Mesothelial cell of epicardium (in vitro differentiated cells): Measurements from ENCODE around the gene STK39. TPM values are rescaled to one million over a fixed set of nuclear protein-coding genes. Genes with fewer than 3 reads are reported as not detected.

Experiments used
- DNase-seq, 2 experiments: peaks; one replicate each; pipeline ENCODE4 v3.0.0; 2021; ENCODE audit warnings: low spot score in 2 of 2; ENCODE audit not compliant: unreplicated experiment in 2 of 2
- H3K27ac Mint-ChIP-seq: 2 replicates; pipeline ENCODE4 v1.8.0; 2021; ENCODE audit warnings: mixed read lengths
- H3K27me3 Mint-ChIP-seq: 2 replicates; pipeline ENCODE4 v1.8.0; 2021; ENCODE audit warnings: low read depth, mixed read lengths
- H3K36me3 Mint-ChIP-seq: 2 replicates; pipeline ENCODE4 v1.8.0; 2021; ENCODE audit warnings: mixed read lengths
- H3K4me1 Mint-ChIP-seq: 2 replicates; pipeline ENCODE4 v1.8.0; 2021; ENCODE audit warnings: mixed read lengths
- H3K4me3 Mint-ChIP-seq: 2 replicates; pipeline ENCODE4 v1.8.0; 2021; ENCODE audit warnings: mild to moderate bottlenecking, moderate library complexity, mixed read lengths
- H3K9me3 Mint-ChIP-seq: 2 replicates; pipeline ENCODE4 v1.8.0; 2021; ENCODE audit warnings: mixed read lengths
- total RNA-seq: library from RNA; stranded (reverse); gene quantifications from 3 replicates; pipeline ENCODE4 v1.2.1, GENCODE V29; 2021
- TF ChIP-seq, protein P1 (sequence below): fragments of 200-600 bp; sonication (generic); IDR thresholded peaks from one replicate; pipeline ENCODE4 v1.5.0; 2021; ENCODE audit warnings: antibody characterized with exemption; ENCODE audit not compliant: unreplicated experiment

The STK39 gene
- total RNA-seq, 1 donor from 2014 or later, result 18.7 TPM

DNA sequence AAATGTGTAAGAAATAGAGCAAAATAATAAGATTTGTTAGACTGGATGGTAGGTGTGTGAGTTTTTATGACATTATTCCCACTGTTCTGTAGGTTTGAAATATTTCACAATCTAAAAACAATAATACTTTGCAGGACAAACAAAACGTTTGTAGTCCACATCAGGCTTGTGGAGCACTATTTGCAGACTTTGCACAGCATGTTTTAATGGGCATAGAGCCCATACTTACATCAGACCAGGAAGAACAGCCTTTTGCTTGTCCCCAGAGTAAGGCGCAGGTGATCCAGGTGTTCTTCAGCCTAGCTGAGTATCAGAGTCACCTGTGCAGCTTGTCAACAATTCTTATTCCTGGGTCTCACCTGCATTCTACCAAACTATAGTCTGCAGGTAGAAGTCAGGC lies 9.1 kb upstream of the STK39 start:
- no peaks in the 10 kb centered on the region for H3K27me3 Mint-ChIP-seq
- H3K4me3 Mint-ChIP-seq, result no peak overlapping the region
- peaks cover 19% of the 10 kb centered on the region for H3K9me3 Mint-ChIP-seq
- no peak for DNase-seq
- H3K27ac Mint-ChIP-seq, result no peak overlapping the region
- peaks cover 4% of the 10 kb centered on the region for H3K4me1 Mint-ChIP-seq
- H3K36me3 Mint-ChIP-seq, result peaks cover 8% of the 10 kb centered on the region
- TF ChIP-seq, protein P1, sequence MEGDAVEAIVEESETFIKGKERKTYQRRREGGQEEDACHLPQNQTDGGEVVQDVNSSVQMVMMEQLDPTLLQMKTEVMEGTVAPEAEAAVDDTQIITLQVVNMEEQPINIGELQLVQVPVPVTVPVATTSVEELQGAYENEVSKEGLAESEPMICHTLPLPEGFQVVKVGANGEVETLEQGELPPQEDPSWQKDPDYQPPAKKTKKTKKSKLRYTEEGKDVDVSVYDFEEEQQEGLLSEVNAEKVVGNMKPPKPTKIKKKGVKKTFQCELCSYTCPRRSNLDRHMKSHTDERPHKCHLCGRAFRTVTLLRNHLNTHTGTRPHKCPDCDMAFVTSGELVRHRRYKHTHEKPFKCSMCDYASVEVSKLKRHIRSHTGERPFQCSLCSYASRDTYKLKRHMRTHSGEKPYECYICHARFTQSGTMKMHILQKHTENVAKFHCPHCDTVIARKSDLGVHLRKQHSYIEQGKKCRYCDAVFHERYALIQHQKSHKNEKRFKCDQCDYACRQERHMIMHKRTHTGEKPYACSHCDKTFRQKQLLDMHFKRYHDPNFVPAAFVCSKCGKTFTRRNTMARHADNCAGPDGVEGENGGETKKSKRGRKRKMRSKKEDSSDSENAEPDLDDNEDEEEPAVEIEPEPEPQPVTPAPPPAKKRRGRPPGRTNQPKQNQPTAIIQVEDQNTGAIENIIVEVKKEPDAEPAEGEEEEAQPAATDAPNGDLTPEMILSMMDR, result no peak

GRCh38 chr2:168255866-168256265 lies 8.5 kb upstream of the STK39 start:
- H3K36me3 Mint-ChIP-seq, result peaks cover 8% of the 10 kb centered on the region
- H3K27ac Mint-ChIP-seq, result peak overlapping the region; percentile 11
- no peak for DNase-seq
- peaks cover 17% of the 10 kb centered on the region for H3K9me3 Mint-ChIP-seq
- H3K4me1 Mint-ChIP-seq, result peaks cover 4% of the 10 kb centered on the region
- no peak overlapping the region for H3K4me3 Mint-ChIP-seq
- H3K27me3 Mint-ChIP-seq, result no peaks in the 10 kb centered on the region
- TF ChIP-seq, protein P1, result no peak

DNA sequence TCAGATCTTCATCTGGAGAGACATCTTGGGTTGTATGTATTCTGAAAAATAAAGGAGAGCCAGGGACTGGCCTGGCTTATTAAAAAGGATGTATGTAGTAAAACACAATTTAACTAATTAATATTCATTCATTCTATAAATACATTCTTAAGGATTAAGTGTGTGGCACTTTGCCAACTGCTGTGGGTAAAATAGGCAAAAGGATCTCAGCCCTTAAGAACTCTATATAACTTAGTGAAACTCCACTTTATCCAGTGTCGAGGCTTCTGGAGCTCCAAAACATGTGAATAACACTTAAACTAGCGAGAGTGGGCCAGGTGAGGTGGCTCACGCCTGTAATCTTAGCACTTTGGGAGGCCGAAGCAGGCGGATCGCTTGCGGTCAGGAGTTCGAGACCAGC lies 7.7 kb upstream of the STK39 start:
- H3K4me1 Mint-ChIP-seq, result peaks cover 4% of the 10 kb centered on the region
- TF ChIP-seq, protein P1, result no peak
- H3K27ac Mint-ChIP-seq, result no peak overlapping the region
- no peaks in the 10 kb centered on the region for H3K27me3 Mint-ChIP-seq
- peaks cover 8% of the 10 kb centered on the region for H3K36me3 Mint-ChIP-seq
- H3K4me3 Mint-ChIP-seq, result no peak overlapping the region
- peaks cover 17% of the 10 kb centered on the region for H3K9me3 Mint-ChIP-seq
- no peak for DNase-seq

DNA sequence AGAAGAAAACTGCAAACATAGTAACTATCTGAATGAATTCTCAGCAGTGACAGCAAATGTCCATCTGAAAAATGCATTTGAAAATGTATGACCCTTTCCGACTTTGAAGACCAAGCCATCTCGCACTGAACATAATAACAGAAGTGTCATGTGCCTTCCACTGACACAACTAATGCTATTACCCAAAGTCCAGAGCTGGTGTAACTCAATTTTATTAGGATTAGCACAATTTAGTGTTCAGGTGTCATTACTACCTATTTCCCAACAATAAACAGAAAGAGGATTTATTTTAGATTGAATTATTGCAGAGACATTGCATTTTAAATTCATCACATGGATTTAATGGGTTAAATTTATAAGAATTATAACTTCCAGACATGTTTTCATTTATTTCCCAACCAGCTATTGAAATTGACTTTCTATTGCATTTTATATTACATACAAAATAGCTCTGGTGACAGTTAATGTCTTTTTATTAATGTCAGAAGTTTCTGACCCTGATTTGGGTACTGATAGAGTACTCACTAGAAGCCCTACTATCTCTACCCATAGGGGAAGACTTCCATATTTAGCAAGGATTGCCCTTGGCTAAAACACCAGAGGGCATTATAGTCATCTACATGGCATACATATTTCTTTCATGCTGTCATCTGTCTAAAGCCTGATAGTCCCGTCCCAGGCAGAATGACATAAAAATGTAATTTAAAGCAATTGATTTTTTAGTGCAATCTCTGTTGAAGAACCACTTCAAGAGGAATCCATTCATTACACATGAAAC lies 7.0 kb upstream of the STK39 start:
- TF ChIP-seq, protein P1, result no peak
- H3K36me3 Mint-ChIP-seq, result peaks cover 8% of the 10 kb centered on the region
- peaks cover 6% of the 10 kb centered on the region for H3K4me1 Mint-ChIP-seq
- no peak overlapping the region for H3K27ac Mint-ChIP-seq
- no peak for DNase-seq
- no peaks in the 10 kb centered on the region for H3K27me3 Mint-ChIP-seq
- peaks cover 12% of the 10 kb centered on the region for H3K9me3 Mint-ChIP-seq
- no peak overlapping the region for H3K4me3 Mint-ChIP-seq

DNA sequence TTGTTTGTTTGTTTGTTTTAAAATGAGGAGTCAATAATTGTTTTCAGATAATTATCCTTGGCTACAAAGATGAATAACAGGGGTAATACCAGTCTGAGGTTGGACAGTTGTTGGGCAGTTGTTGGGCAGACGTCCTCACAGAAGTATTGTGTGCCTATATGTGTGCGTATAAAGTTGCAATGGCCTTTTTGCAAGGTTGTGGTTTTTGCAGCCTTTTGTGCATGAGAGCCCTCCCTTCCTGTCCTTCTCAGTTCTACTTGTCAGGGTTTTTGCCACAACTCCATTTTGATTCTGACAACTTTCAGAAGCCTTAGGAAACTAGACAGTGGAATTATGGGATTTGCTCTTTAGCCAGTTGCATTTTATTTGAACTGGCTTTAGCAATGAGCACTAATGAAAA lies 6.0 kb upstream of the STK39 start:
- no peak for DNase-seq
- TF ChIP-seq, protein P1, result no peak
- H3K4me1 Mint-ChIP-seq, result peaks cover 13% of the 10 kb centered on the region
- no peaks in the 10 kb centered on the region for H3K27me3 Mint-ChIP-seq
- no peak overlapping the region for H3K27ac Mint-ChIP-seq
- no peaks in the 10 kb centered on the region for H3K36me3 Mint-ChIP-seq
- no peak overlapping the region for H3K4me3 Mint-ChIP-seq
- H3K9me3 Mint-ChIP-seq, result peaks cover 3% of the 10 kb centered on the region
